Astrocyte (in vitro differentiated cells and primary cell): ENCODE results near the gene SYNGR2.

Experiments
- EZH2 ChIP-seq: IDR thresholded peaks from 2 replicates; pipeline ENCODE4 v1.6.1; 2012; ENCODE audit warnings: mild to moderate bottlenecking, low read length, inconsistent platforms; ENCODE audit not compliant: insufficient read depth
- TF ChIP-seq, protein P1 (sequence below): IDR thresholded peaks from 2 replicates; pipeline ENCODE4 v1.5.1; 2011; ENCODE audit warnings: low read depth, mild to moderate bottlenecking, inconsistent platforms, low read length, moderate library complexity; ENCODE audit not compliant: insufficient read depth

DNA sequence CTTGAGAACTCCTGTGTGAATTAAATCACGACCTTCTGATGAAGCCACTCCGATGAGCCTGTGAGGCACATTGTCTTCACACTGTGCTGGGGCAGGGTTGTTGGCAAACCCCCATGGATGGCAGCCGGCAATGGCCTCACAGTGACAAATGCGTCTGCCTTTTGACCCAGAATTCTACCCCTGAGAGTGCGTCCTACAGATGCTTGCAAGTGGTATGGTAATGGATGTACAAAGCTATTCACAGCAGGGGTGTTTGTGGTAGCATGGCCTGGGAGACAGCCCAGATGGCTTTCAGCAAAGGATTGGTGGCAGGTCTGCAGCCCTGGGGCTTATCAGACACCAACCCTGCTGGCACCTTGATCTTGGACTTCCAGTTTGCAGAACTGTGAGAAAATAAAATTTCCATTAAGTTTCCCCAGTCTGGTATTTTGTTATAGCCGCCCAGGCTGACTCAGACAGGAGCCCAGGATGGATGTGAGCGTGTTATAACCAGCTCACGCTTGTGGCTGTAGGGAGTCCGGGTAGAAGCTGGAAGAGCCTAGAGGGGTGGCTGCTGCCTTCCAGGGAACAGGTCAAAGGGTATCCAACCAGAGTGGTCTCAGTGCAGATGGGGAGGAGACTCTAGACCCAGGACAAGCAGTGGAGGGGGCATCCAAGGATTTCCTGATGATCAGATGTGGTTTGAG lies 28.9 kb downstream of the SYNGR2 start:
- TF ChIP-seq, protein P1, sequence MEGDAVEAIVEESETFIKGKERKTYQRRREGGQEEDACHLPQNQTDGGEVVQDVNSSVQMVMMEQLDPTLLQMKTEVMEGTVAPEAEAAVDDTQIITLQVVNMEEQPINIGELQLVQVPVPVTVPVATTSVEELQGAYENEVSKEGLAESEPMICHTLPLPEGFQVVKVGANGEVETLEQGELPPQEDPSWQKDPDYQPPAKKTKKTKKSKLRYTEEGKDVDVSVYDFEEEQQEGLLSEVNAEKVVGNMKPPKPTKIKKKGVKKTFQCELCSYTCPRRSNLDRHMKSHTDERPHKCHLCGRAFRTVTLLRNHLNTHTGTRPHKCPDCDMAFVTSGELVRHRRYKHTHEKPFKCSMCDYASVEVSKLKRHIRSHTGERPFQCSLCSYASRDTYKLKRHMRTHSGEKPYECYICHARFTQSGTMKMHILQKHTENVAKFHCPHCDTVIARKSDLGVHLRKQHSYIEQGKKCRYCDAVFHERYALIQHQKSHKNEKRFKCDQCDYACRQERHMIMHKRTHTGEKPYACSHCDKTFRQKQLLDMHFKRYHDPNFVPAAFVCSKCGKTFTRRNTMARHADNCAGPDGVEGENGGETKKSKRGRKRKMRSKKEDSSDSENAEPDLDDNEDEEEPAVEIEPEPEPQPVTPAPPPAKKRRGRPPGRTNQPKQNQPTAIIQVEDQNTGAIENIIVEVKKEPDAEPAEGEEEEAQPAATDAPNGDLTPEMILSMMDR = no peak
- TF ChIP-seq EZH2 = no peak
